ENCODE results near the gene SETMAR. TPM values are rescaled to one million over a fixed set of nuclear protein-coding genes. Genes with fewer than 3 reads are reported as not detected.

The SETMAR gene
- total and polyA plus RNA-seq, 2 experiments from 2014 or later, result 17.3 to 20.6 TPM

GRCh38 chr3:4279516-4280105 is 23.6 kb upstream of the SETMAR start:
- no peak for DNase-seq (ENCODE audit: low read depth in 1 of 2, low spot score in 1 of 2)
- Histone ChIP-seq H3K27ac (no peak overlapping the region), H3K4me1 (ENCODE audit: low read depth) (peaks cover 9% of the 10 kb centered on the region), H3K27me3 (peaks cover 71% of the 10 kb centered on the region), H3K9me3 (ENCODE audit: low read depth) (no peaks in the 10 kb centered on the region), H3K36me3 (no peaks in the 10 kb centered on the region), H3K4me3 (no peak overlapping the region)
- TF ChIP-seq, protein P1, sequence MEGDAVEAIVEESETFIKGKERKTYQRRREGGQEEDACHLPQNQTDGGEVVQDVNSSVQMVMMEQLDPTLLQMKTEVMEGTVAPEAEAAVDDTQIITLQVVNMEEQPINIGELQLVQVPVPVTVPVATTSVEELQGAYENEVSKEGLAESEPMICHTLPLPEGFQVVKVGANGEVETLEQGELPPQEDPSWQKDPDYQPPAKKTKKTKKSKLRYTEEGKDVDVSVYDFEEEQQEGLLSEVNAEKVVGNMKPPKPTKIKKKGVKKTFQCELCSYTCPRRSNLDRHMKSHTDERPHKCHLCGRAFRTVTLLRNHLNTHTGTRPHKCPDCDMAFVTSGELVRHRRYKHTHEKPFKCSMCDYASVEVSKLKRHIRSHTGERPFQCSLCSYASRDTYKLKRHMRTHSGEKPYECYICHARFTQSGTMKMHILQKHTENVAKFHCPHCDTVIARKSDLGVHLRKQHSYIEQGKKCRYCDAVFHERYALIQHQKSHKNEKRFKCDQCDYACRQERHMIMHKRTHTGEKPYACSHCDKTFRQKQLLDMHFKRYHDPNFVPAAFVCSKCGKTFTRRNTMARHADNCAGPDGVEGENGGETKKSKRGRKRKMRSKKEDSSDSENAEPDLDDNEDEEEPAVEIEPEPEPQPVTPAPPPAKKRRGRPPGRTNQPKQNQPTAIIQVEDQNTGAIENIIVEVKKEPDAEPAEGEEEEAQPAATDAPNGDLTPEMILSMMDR (IDR thresholded peaks at IDR 0.05; ENCODE audit: low read depth, low read length), result no peak

- TF ChIP-seq, protein P1 (IDR thresholded peaks at IDR 0.05; ENCODE audit: low read depth, low read length), result no peak
- H3K36me3 ChIP-seq, result no peaks in the 10 kb centered on the region
- no peak for DNase-seq (ENCODE audit: low read depth in 1 of 2, low spot score in 1 of 2)
- H3K9me3 ChIP-seq (ENCODE audit: low read depth), result no peaks in the 10 kb centered on the region
- H3K27me3 ChIP-seq, result peaks cover 51% of the 10 kb centered on the region
- no peak overlapping the region for H3K4me3 ChIP-seq
- peaks cover 9% of the 10 kb centered on the region for H3K4me1 ChIP-seq (ENCODE audit: low read depth)
- no peak overlapping the region for H3K27ac ChIP-seq
Observed at GRCh38 chr3:4281991-4282390, 21.2 kb upstream of the SETMAR start.

- TF ChIP-seq, protein P1 (IDR thresholded peaks at IDR 0.05; ENCODE audit: low read depth, low read length), result no peak
- Histone ChIP-seq H3K9me3 (ENCODE audit: low read depth) (no peaks in the 10 kb centered on the region), H3K36me3 (no peaks in the 10 kb centered on the region), H3K4me1 (ENCODE audit: low read depth) (no peaks in the 10 kb centered on the region), H3K27ac (no peak overlapping the region), H3K27me3 (peaks cover 58% of the 10 kb centered on the region), H3K4me3 (no peak overlapping the region)
- DNase-seq (ENCODE audit: low read depth in 1 of 2, low spot score in 1 of 2), result no peak
Observed at GRCh38 chr3:4284865-4285264, 18.3 kb upstream of the SETMAR start.

GRCh38 chr3:4289044-4289443 is 14.1 kb upstream of the SETMAR start:
- TF ChIP-seq, protein P1 (IDR thresholded peaks at IDR 0.05; ENCODE audit: low read depth, low read length), result no peak
- no peaks in the 10 kb centered on the region for H3K9me3 ChIP-seq (ENCODE audit: low read depth)
- no peaks in the 10 kb centered on the region for H3K36me3 ChIP-seq
- peaks cover 24% of the 10 kb centered on the region for H3K27me3 ChIP-seq
- DNase-seq (ENCODE audit: low read depth in 1 of 2, low spot score in 1 of 2), result no peak
- H3K4me3 ChIP-seq, result no peak overlapping the region
- no peaks in the 10 kb centered on the region for H3K4me1 ChIP-seq (ENCODE audit: low read depth)
- no peak overlapping the region for H3K27ac ChIP-seq

DNA sequence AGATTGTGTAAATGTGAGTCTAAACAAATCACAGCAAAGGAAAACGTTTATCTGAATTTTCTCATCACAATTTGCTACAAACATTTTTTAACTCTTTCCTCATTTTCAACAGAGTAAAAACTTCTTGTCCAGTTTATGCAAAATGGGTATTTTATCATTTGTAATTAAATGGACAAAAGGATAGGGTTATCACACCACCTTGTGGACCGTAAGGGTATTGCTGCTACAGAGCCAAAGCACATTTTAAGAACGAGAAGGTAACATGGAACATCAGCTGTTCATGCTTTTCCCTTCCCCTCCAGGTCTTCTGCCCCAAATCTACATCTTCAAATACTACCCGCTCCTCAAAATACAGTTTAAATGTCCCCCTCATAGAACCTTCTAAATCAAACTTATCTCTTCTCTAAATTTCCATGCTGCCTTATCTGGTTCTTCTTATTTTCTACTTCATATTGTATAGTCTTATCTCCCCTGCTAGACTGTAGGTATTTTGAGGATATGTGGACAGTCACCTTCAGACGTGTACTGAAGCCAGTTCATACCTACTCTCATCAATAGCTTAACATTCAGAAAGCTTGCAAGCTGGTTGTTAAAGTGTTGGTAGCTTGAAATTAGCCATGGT is 12.8 kb upstream of the SETMAR start:
- H3K4me3 ChIP-seq, result no peak overlapping the region
- H3K36me3 ChIP-seq, result no peaks in the 10 kb centered on the region
- TF ChIP-seq, protein P1 (IDR thresholded peaks at IDR 0.05; ENCODE audit: low read depth, low read length), result peak; percentile 87
- H3K4me1 ChIP-seq (ENCODE audit: low read depth), result no peaks in the 10 kb centered on the region
- H3K27me3 ChIP-seq, result peaks cover 24% of the 10 kb centered on the region
- no peaks in the 10 kb centered on the region for H3K9me3 ChIP-seq (ENCODE audit: low read depth)
- DNase-seq (ENCODE audit: low read depth in 1 of 2, low spot score in 1 of 2), result peak; percentile 49 to 66
- no peak overlapping the region for H3K27ac ChIP-seq

Data from cardiac muscle cell (in vitro differentiated cells and primary cell).